ENCODE measurements around the gene ROBO1. TPM values are rescaled to one million over a fixed set of nuclear protein-coding genes. Genes with fewer than 3 reads are reported as not detected.

ROBO1 gene
- total RNA-seq, 1 donor from 2014 or later: 169 TPM

- peaks cover 5% of the 10 kb centered on the region for H3K27me3 Mint-ChIP-seq (ENCODE audit: insufficient read depth, low read depth)
- DNase-seq (ENCODE audit: low spot score): no peak
- H3K9ac ChIP-seq: no peak overlapping the region
- no peaks in the 10 kb centered on the region for H3K27me3 ChIP-seq
- no peaks in the 10 kb centered on the region for H3K9me3 ChIP-seq (ENCODE audit: low read depth)
- H3K27ac Mint-ChIP-seq: peak overlapping the region; percentile 8
- H2AFZ ChIP-seq (replicated peaks): peak overlapping the region; percentile 70
- no peaks in the 10 kb centered on the region for H4K20me1 ChIP-seq (ENCODE audit: low read depth)
- H3K79me2 ChIP-seq (ENCODE audit: low read depth): no peaks in the 10 kb centered on the region
- H3F3A ChIP-seq (ENCODE audit: low read depth): peaks cover 3% of the 10 kb centered on the region
- H3K4me1 Mint-ChIP-seq: peaks cover 27% of the 10 kb centered on the region
- H3K27ac ChIP-seq: no peak overlapping the region
- H3K4me2 ChIP-seq: peak overlapping the region; percentile 30
- no peak overlapping the region for H3K4me3 Mint-ChIP-seq
- H3K4me1 ChIP-seq: peaks cover 44% of the 10 kb centered on the region
- H3K4me3 ChIP-seq: no peak overlapping the region
- no peaks in the 10 kb centered on the region for H3K36me3 ChIP-seq
- no peak for TF ChIP-seq EZH2phosphoT487 (IDR thresholded peaks at IDR 0.05)
- no peak for TF ChIP-seq EZH2 (IDR thresholded peaks at IDR 0.05)
- peaks cover 2% of the 10 kb centered on the region for H3K36me3 Mint-ChIP-seq
- H3K9me3 Mint-ChIP-seq: peaks cover under 1% of the 10 kb centered on the region
Observed at GRCh38 chr3:79203144-79203519, 564.7 kb downstream of the ROBO1 start.

GRCh38 chr3:79202471-79203143, 565.2 kb downstream of the ROBO1 start:
- Histone ChIP-seq H3K79me2 (ENCODE audit: low read depth) (no peaks in the 10 kb centered on the region), H3F3A (ENCODE audit: low read depth) (peaks cover 3% of the 10 kb centered on the region), H3K9ac (no peak overlapping the region), H4K20me1 (ENCODE audit: low read depth) (no peaks in the 10 kb centered on the region), H3K4me3 (no peak overlapping the region), H2AFZ (replicated peaks) (peak overlapping the region; percentile 70), H3K9me3 (ENCODE audit: low read depth) (no peaks in the 10 kb centered on the region), H3K27me3 (no peaks in the 10 kb centered on the region), H3K27ac (no peak overlapping the region), H3K4me1 (peaks cover 44% of the 10 kb centered on the region), H3K4me2 (peak overlapping the region; percentile 30), H3K36me3 (no peaks in the 10 kb centered on the region)
- H3K27ac Mint-ChIP-seq: peak overlapping the region; percentile 8
- peaks cover 2% of the 10 kb centered on the region for H3K36me3 Mint-ChIP-seq
- H3K4me1 Mint-ChIP-seq: peaks cover 27% of the 10 kb centered on the region
- H3K4me3 Mint-ChIP-seq: no peak overlapping the region
- H3K9me3 Mint-ChIP-seq: peaks cover 5% of the 10 kb centered on the region
- H3K27me3 Mint-ChIP-seq (ENCODE audit: insufficient read depth, low read depth): peaks cover 5% of the 10 kb centered on the region
- peak; percentile 17 for DNase-seq (ENCODE audit: low spot score)
- no peak for TF ChIP-seq EZH2phosphoT487 (IDR thresholded peaks at IDR 0.05)
- TF ChIP-seq EZH2 (IDR thresholded peaks at IDR 0.05): no peak

- Mint-ChIP-seq H3K4me1 (peaks cover 27% of the 10 kb centered on the region), H3K27ac (no peak overlapping the region)
Observed at GRCh38 chr3:79200456-79200855, 567.3 kb downstream of the ROBO1 start.

GRCh38 chr3:79199966-79200365, 567.8 kb downstream of the ROBO1 start:
- Histone ChIP-seq H4K20me1 (ENCODE audit: low read depth) (no peaks in the 10 kb centered on the region), H3K27me3 (no peaks in the 10 kb centered on the region), H3K79me2 (ENCODE audit: low read depth) (no peaks in the 10 kb centered on the region), H3K4me2 (no peak overlapping the region), H3K4me1 (peaks cover 42% of the 10 kb centered on the region), H3K4me3 (no peak overlapping the region), H3K27ac (no peak overlapping the region), H3F3A (ENCODE audit: low read depth) (peaks cover 3% of the 10 kb centered on the region), H3K36me3 (no peaks in the 10 kb centered on the region), H3K9ac (no peak overlapping the region), H3K9me3 (ENCODE audit: low read depth) (no peaks in the 10 kb centered on the region), H2AFZ (replicated peaks) (no peak overlapping the region)
- TF ChIP-seq CTCF (IDR thresholded peaks at IDR 0.05) (no peak), EZH2 (IDR thresholded peaks at IDR 0.05) (no peak), EZH2phosphoT487 (IDR thresholded peaks at IDR 0.05) (no peak)
- Mint-ChIP-seq H3K4me1 (peaks cover 27% of the 10 kb centered on the region), H3K4me3 (no peak overlapping the region), H3K9me3 (peaks cover 8% of the 10 kb centered on the region), H3K36me3 (peaks cover 2% of the 10 kb centered on the region), H3K27me3 (ENCODE audit: insufficient read depth, low read depth) (peaks cover 5% of the 10 kb centered on the region), H3K27ac (no peak overlapping the region)
- DNase-seq (ENCODE audit: low spot score): no peak

More at GRCh38 chr3:79200456-79200855, 567.3 kb downstream of the ROBO1 start:
- Mint-ChIP-seq H3K9me3 (peaks cover 8% of the 10 kb centered on the region), H3K36me3 (peaks cover 2% of the 10 kb centered on the region), H3K27me3 (ENCODE audit: insufficient read depth, low read depth) (peaks cover 5% of the 10 kb centered on the region), H3K4me3 (no peak overlapping the region)
- Histone ChIP-seq H3K79me2 (ENCODE audit: low read depth) (no peaks in the 10 kb centered on the region), H3K4me1 (peaks cover 44% of the 10 kb centered on the region), H4K20me1 (ENCODE audit: low read depth) (no peaks in the 10 kb centered on the region), H2AFZ (replicated peaks) (no peak overlapping the region), H3K9me3 (ENCODE audit: low read depth) (no peaks in the 10 kb centered on the region), H3K4me3 (no peak overlapping the region), H3K36me3 (no peaks in the 10 kb centered on the region), H3K27me3 (no peaks in the 10 kb centered on the region), H3F3A (ENCODE audit: low read depth) (peaks cover 3% of the 10 kb centered on the region), H3K9ac (no peak overlapping the region), H3K4me2 (no peak overlapping the region), H3K27ac (no peak overlapping the region)
- no peak for DNase-seq (ENCODE audit: low spot score)
- TF ChIP-seq EZH2phosphoT487 (IDR thresholded peaks at IDR 0.05): no peak
- TF ChIP-seq CTCF (IDR thresholded peaks at IDR 0.05): no peak
- no peak for TF ChIP-seq EZH2 (IDR thresholded peaks at IDR 0.05)
